ENCODE results near the gene PCED1B. TPM values are rescaled to one million over a fixed set of nuclear protein-coding genes. Genes with fewer than 3 reads are reported as not detected.
"Not testable (repeated sequence)": the region's sequence is repeated elsewhere in the genome, so short reads cannot be mapped to it uniquely, and the experiment has no call there.

PCED1B gene
- total RNA-seq, 2 experiments from 2014 or later = 57.1 to 62.2 TPM

- no peaks in the 10 kb centered on the region for H3K27me3 Mint-ChIP-seq
- no peaks in the 10 kb centered on the region for H3K4me1 Mint-ChIP-seq
- DNase-seq = no peak
- POLR2A ChIA-PET = no interaction called here
- no peak overlapping the region for H3K4me3 Mint-ChIP-seq
- no peaks in the 10 kb centered on the region for H3K9me3 Mint-ChIP-seq
- no peak overlapping the region for H3K27ac Mint-ChIP-seq
- CTCF ChIA-PET = no interaction called here
- H3K36me3 Mint-ChIP-seq (ENCODE audit: low read depth) = no peaks in the 10 kb centered on the region
Measured at GRCh38 chr12:47100160-47100559, 20.7 kb downstream of the PCED1B start.

- DNase-seq = no peak
- Mint-ChIP-seq H3K27me3 (no peaks in the 10 kb centered on the region), H3K27ac (no peak overlapping the region), H3K36me3 (ENCODE audit: low read depth) (peaks cover 3% of the 10 kb centered on the region), H3K4me3 (no peak overlapping the region), H3K9me3 (no peaks in the 10 kb centered on the region), H3K4me1 (no peaks in the 10 kb centered on the region)
- ChIA-PET CTCF (no interaction called here), POLR2A (interaction anchor here (0.6 kb wide), 1 partner anchor 229 kb away, joined by 3 read pairs; no protein-coding TSS in a partner anchor)
Measured at GRCh38 chr12:47102406-47102805, 23.0 kb downstream of the PCED1B start.

DNA sequence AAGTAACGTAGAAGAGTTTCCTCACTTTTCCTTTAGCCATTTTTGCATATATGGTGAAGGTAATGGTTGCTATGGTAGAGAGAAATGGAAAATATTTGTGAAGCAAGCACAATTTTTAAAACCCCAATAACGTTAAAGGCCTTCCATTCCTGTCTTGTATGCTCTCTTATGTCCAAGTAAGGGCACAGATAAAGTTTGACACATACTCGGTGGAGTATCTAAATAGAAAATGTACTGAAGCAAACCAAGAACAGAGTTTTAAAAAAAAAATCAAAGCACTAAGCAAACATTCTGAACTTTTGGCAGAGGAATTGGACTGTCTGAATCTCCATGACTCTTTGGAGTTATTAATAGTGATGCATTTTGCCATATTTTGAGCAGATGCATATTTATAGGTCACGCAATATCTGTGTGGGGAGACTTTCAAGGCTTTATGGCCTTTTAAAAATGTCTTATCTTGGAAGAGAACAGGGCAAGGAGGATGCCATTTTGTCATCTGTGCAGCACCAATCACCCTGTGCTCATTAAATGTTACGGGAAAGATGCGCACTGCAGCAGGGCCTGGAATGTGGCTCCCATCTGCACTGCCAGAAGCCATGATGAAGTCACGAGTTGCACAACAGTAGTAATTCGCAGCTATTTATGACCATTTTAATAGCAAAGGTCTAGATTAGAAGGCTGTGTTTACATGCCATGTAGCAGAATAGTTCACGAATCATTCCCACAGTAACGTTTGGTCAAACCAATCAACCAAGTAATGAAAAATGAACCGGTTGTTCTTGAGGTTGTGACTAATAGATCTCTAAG, 23.6 kb downstream of the PCED1B start:
- Mint-ChIP-seq H3K9me3 (no peaks in the 10 kb centered on the region), H3K27me3 (no peaks in the 10 kb centered on the region), H3K36me3 (ENCODE audit: low read depth) (peaks cover 3% of the 10 kb centered on the region), H3K4me1 (no peaks in the 10 kb centered on the region), H3K4me3 (no peak overlapping the region), H3K27ac (no peak overlapping the region)
- no peak for DNase-seq
- POLR2A ChIA-PET = no interaction called here
- CTCF ChIA-PET = no interaction called here

- no peak for DNase-seq
- CTCF ChIA-PET = no interaction called here
- Mint-ChIP-seq H3K27ac (no peak overlapping the region), H3K27me3 (no peaks in the 10 kb centered on the region), H3K36me3 (ENCODE audit: low read depth) (peaks cover 19% of the 10 kb centered on the region), H3K4me1 (peaks cover 13% of the 10 kb centered on the region), H3K4me3 (no peak overlapping the region), H3K9me3 (no peaks in the 10 kb centered on the region)
- POLR2A ChIA-PET = no interaction called here
Measured at GRCh38 chr12:47105914-47106674, 26.7 kb downstream of the PCED1B start.

DNA sequence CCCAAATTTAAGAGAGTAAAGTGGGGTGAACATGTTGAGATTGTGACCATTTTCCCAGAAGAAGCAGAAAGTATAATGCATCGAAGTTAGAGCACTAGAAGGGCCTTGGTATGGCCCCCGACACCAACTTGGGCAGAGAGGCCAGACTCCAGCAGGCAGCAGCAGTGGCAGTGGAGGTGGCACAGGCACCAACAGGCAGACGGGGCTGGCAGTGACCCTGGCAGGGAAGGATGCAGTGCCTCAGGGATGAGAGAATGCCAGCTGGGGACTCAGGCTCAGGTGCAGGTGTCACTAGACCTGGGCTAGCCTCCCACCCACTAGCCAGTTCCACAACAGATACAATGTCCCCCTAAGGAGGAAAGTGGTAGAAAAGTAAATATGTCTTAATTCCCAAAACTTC, 28.0 kb downstream of the PCED1B start:
- no peak for DNase-seq
- ChIA-PET POLR2A (interaction anchor here (1.0 kb wide), 1 partner anchor 22 kb away, joined by 3 read pairs; no protein-coding TSS in a partner anchor), CTCF (no interaction called here)
- peaks cover 25% of the 10 kb centered on the region for H3K4me1 Mint-ChIP-seq
- H3K4me3 Mint-ChIP-seq = no peak overlapping the region
- no peak overlapping the region for H3K27ac Mint-ChIP-seq
- no peaks in the 10 kb centered on the region for H3K27me3 Mint-ChIP-seq
- H3K9me3 Mint-ChIP-seq = no peaks in the 10 kb centered on the region
- peaks cover 19% of the 10 kb centered on the region for H3K36me3 Mint-ChIP-seq (ENCODE audit: low read depth)

DNA sequence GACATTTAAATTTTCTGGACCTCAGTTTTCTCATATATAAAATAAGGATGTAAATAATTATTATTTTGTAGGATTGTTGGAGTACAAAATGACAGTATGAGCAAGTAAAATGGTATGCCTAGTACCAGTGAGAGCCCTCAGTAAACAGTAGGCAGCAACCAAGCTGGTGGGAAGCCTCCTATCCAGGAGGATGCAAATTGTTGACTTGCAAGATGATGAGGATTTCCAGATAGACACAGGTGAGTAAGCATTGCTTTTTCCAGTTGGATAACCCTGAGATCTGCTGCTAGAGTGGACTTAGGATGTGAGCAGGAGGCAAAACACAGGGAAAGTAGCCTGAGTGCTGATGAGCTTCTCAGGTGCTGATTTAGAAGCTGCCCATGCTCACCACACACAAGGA, 28.5 kb downstream of the PCED1B start:
- DNase-seq = no peak
- H3K9me3 Mint-ChIP-seq = no peaks in the 10 kb centered on the region
- H3K27ac Mint-ChIP-seq = no peak overlapping the region
- H3K4me1 Mint-ChIP-seq = peaks cover 30% of the 10 kb centered on the region
- no peak overlapping the region for H3K4me3 Mint-ChIP-seq
- POLR2A ChIA-PET = interaction anchor here (1.0 kb wide), 1 partner anchor 22 kb away, joined by 3 read pairs; no protein-coding TSS in a partner anchor
- peaks cover 19% of the 10 kb centered on the region for H3K36me3 Mint-ChIP-seq (ENCODE audit: low read depth)
- H3K27me3 Mint-ChIP-seq = no peaks in the 10 kb centered on the region
- CTCF ChIA-PET = interaction anchor here (0.9 kb wide), 1 partner anchor 12 kb away, joined by 3 read pairs; no protein-coding TSS in a partner anchor

GRCh38 chr12:47110011-47110541, 30.7 kb downstream of the PCED1B start:
- H3K36me3 Mint-ChIP-seq (ENCODE audit: low read depth) = peaks cover 19% of the 10 kb centered on the region
- no peaks in the 10 kb centered on the region for H3K9me3 Mint-ChIP-seq
- no peak for DNase-seq
- no peak overlapping the region for H3K27ac Mint-ChIP-seq
- peaks cover 36% of the 10 kb centered on the region for H3K4me1 Mint-ChIP-seq
- no peak overlapping the region for H3K4me3 Mint-ChIP-seq
- no peaks in the 10 kb centered on the region for H3K27me3 Mint-ChIP-seq
- ChIA-PET CTCF (no interaction called here), POLR2A (interaction anchor here (0.9 kb wide), 1 partner anchor 19 kb away, joined by 3 read pairs; no protein-coding TSS in a partner anchor)

- Mint-ChIP-seq H3K27ac (no peak overlapping the region), H3K9me3 (no peaks in the 10 kb centered on the region), H3K4me1 (peaks cover 36% of the 10 kb centered on the region), H3K4me3 (no peak overlapping the region), H3K27me3 (no peaks in the 10 kb centered on the region), H3K36me3 (ENCODE audit: low read depth) (peaks cover 16% of the 10 kb centered on the region)
- no peak for DNase-seq
- CTCF ChIA-PET = no interaction called here
- POLR2A ChIA-PET = interaction anchor here (0.6 to 0.9 kb wide), 2 partner anchors 12 to 18 kb away, joined by 3 read pairs; no protein-coding TSS in a partner anchor
Measured at GRCh38 chr12:47110718-47111391, 31.4 kb downstream of the PCED1B start.

DNA sequence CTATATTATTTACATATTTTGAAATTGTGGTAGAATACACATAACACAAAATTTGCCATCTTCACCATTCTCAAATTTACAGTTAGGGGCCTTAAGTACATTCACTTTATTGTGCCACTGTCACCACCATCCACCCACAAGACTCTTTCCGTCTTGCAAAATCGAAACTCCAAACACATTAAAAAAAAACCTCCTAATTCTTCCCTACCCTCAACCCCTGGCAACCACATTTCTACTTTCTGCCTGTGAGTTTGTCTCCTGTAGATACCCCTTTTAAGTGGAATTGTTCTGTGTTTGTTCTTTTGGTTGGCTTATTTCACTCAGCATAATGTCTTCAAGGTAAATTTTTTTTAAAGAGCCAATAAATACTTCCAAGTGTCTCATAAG, 32.0 kb downstream of the PCED1B start:
- Mint-ChIP-seq H3K9me3 (no peaks in the 10 kb centered on the region), H3K27ac (peak overlapping the region; percentile 48), H3K4me1 (peaks cover 36% of the 10 kb centered on the region), H3K36me3 (ENCODE audit: low read depth) (peaks cover 16% of the 10 kb centered on the region), H3K27me3 (no peaks in the 10 kb centered on the region), H3K4me3 (peak overlapping the region; percentile 4)
- ChIA-PET POLR2A (interaction anchor here (0.6 kb wide), 1 partner anchor 12 kb away, joined by 3 read pairs; no protein-coding TSS in a partner anchor), CTCF (no interaction called here)
- peak; percentile 34 for DNase-seq

- peaks cover 36% of the 10 kb centered on the region for H3K4me1 Mint-ChIP-seq
- POLR2A ChIA-PET = interaction anchor here (0.6 kb wide), 1 partner anchor 11 kb away, joined by 3 read pairs; no protein-coding TSS in a partner anchor
- H3K27me3 Mint-ChIP-seq = no peaks in the 10 kb centered on the region
- no peak for DNase-seq
- H3K27ac Mint-ChIP-seq = peak overlapping the region; percentile 48
- CTCF ChIA-PET = interaction anchor here (1.3 to 1.4 kb wide), 2 partner anchors 40 to 286 kb away, joined by 3 to 4 read pairs; no protein-coding TSS in a partner anchor
- H3K4me3 Mint-ChIP-seq = no peak overlapping the region
- no peaks in the 10 kb centered on the region for H3K9me3 Mint-ChIP-seq
- H3K36me3 Mint-ChIP-seq (ENCODE audit: low read depth) = peaks cover 16% of the 10 kb centered on the region
Measured at GRCh38 chr12:47111854-47112253, 32.4 kb downstream of the PCED1B start.

DNA sequence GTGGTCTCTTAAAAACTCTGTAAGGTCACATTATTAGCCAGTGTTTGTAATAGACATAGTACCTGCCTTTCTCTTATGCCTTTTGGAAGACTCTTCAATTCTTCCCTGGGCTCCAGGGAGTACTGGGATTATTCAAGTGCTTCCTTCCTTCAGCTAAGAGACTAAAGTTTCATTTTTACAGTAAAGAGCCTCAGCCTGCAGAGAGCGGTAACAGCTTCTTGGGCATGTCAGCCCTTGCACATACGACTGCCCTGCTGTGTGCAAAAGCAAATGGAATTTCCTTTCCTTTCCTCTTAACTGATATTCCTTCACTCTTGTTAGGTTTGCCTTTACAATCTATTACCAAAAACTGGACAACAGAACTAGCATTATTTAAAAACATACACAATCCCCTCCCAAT, 33.3 kb downstream of the PCED1B start:
- H3K36me3 Mint-ChIP-seq (ENCODE audit: low read depth) = peaks cover 20% of the 10 kb centered on the region
- H3K27ac Mint-ChIP-seq = no peak overlapping the region
- H3K4me3 Mint-ChIP-seq = no peak overlapping the region
- H3K9me3 Mint-ChIP-seq = peaks cover 2% of the 10 kb centered on the region
- no peaks in the 10 kb centered on the region for H3K27me3 Mint-ChIP-seq
- H3K4me1 Mint-ChIP-seq = peaks cover 36% of the 10 kb centered on the region
- ChIA-PET CTCF (interaction anchor here (1.3 to 1.4 kb wide), 2 partner anchors 41 to 285 kb away, joined by 3 to 4 read pairs; no protein-coding TSS in a partner anchor), POLR2A (no interaction called here)
- no peak for DNase-seq

DNA sequence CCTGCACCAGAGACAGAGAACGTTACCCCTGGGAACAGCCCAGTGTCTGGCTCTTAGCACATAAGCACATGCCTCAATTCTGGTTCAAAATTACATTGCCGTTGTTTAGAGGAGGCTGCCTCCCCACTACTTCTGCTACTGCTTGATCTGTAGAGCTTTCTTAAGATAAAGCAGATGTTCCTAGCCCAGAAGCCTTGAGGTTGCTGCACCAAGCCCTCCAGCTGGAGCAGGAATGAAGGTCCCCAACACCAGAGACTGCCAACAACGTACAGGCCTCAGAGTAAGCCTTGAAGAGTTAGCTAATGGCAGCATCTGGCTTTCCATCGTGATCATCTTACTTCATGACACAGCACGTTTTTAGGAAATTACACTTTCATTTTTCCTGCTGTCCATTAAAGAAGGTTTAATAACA, 35.1 kb downstream of the PCED1B start:
- peaks cover 28% of the 10 kb centered on the region for H3K36me3 Mint-ChIP-seq (ENCODE audit: low read depth)
- H3K27ac Mint-ChIP-seq = no peak overlapping the region
- H3K4me1 Mint-ChIP-seq = peaks cover 40% of the 10 kb centered on the region
- H3K9me3 Mint-ChIP-seq = peaks cover 2% of the 10 kb centered on the region
- DNase-seq = no peak
- no peak overlapping the region for H3K4me3 Mint-ChIP-seq
- ChIA-PET POLR2A (no interaction called here), CTCF (no interaction called here)
- H3K27me3 Mint-ChIP-seq = no peaks in the 10 kb centered on the region

DNA sequence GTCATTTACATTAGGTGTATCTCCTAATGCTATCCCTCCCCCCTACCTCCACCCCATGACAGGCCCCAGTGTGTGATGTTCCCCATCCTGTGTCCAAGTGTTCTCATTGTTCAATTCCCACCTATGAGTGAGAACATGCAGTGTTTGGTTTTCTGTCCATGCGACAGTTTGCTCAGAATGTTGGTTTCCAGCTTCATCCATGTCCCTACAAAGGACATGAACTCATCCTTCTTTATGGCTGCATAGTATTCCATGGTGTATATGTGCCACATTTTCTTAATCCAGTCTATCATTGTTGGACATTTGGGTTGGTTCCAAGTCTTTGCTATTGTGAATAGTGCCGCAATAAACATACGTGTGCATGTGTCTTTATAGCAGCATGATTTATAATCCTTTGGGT, 37.9 kb downstream of the PCED1B start:
- H3K9me3 Mint-ChIP-seq, POLR2A ChIA-PET, CTCF ChIA-PET, H3K27me3 Mint-ChIP-seq, DNase-seq, H3K27ac Mint-ChIP-seq, H3K4me3 Mint-ChIP-seq: not testable (repeated sequence)
- H3K4me1 Mint-ChIP-seq = peaks cover 22% of the 10 kb centered on the region
- peaks cover 22% of the 10 kb centered on the region for H3K36me3 Mint-ChIP-seq (ENCODE audit: low read depth)
